IPS DF 6.9 (cell line): ENCODE results near the gene SIGLEC10.
"Not testable (repeated sequence)": the region's sequence is repeated elsewhere in the genome, so short reads cannot be mapped to it uniquely, and the experiment has no call there.

Experiments used
- DNase-seq: peaks from one replicate; pipeline ENCODE4 v3.0.0-alpha.2; 2013; ENCODE audit warnings: low read depth, low spot score
- H3K27ac ChIP-seq: one replicate; pipeline ENCODE4 v1.5.1; 2013; ENCODE audit warnings: low read length, control low read depth
- H3K27me3 ChIP-seq: 2 replicates; pipeline ENCODE4 v1.6.1; 2013; ENCODE audit warnings: mild to moderate bottlenecking, low read length; ENCODE audit not compliant: control insufficient read depth, insufficient read depth
- H3K36me3 ChIP-seq: 2 replicates; pipeline ENCODE4 v1.6.1; 2013; ENCODE audit warnings: low read length; ENCODE audit not compliant: control insufficient read depth, insufficient read depth
- H3K4me1 ChIP-seq: 2 replicates; pipeline ENCODE4 v1.6.1; 2013; ENCODE audit warnings: low read length; ENCODE audit not compliant: control insufficient read depth, insufficient read depth
- H3K4me3 ChIP-seq: 2 replicates; pipeline ENCODE4 v1.5.1; 2013; ENCODE audit warnings: mild to moderate bottlenecking, low read length
- H3K9me3 ChIP-seq: 2 replicates; pipeline ENCODE4 v1.6.1; 2013; ENCODE audit warnings: low read length, inconsistent platforms; ENCODE audit not compliant: control insufficient read depth, insufficient read depth
- WGBS: extraction: QIAGEN DNeasy Blood & Tissue Kit; methylation state at CpG from one replicate; pipeline ENCODE4 v1.1.7; 2013; ENCODE audit warnings: mixed read lengths, missing lambda C conversion rate; ENCODE audit not compliant: insufficient read length, insufficient coverage; 5-methylcytosine and 5-hydroxymethylcytosine counted together

SIGLEC10 gene

GRCh38 chr19:51417107-51417809 is at the start of gene SIGLEC10:
SIGLEC10 (minus strand) TSS chr19:51417642; CDS start chr19:51417581, 61 bp downstream.
- no peak within 1 kb of the TSS for H3K4me3 ChIP-seq
- H3K36me3 ChIP-seq = no peaks in the 10 kb centered on the region
- H3K27ac ChIP-seq = no peak within 1 kb of the TSS
- H3K9me3 ChIP-seq = no peaks in the 10 kb centered on the region
- WGBS = no CpG with 5 or more reads among the region's 21 CpGs
- no peaks in the 10 kb centered on the region for H3K27me3 ChIP-seq
- DNase-seq = no peak
- H3K4me1 ChIP-seq = peaks cover 5% of the 10 kb centered on the region

- H3K4me1 ChIP-seq = no peaks in the 10 kb centered on the region
- H3K9me3 ChIP-seq = no peaks in the 10 kb centered on the region
- no peak for DNase-seq
- WGBS = no CpG with 5 or more reads among the region's 3 CpGs
- H3K4me3 ChIP-seq = no peak overlapping the region
- H3K27me3 ChIP-seq = no peaks in the 10 kb centered on the region
- H3K27ac ChIP-seq = no peak overlapping the region
- H3K36me3 ChIP-seq = no peaks in the 10 kb centered on the region
Measured at GRCh38 chr19:51466723-51467122, 49.3 kb upstream of the SIGLEC10 start.

GRCh38 chr19:51463976-51464581 is 46.6 kb upstream of the SIGLEC10 start:
- not testable (repeated sequence) for H3K4me3 ChIP-seq, H3K27ac ChIP-seq, DNase-seq, H3K36me3 ChIP-seq, H3K9me3 ChIP-seq, H3K27me3 ChIP-seq, H3K4me1 ChIP-seq
- WGBS = no CpG with 5 or more reads among the region's 33 CpGs

GRCh38 chr19:51462681-51463080 is 45.2 kb upstream of the SIGLEC10 start:
- Histone ChIP-seq H3K27me3 (no peaks in the 10 kb centered on the region), H3K36me3 (no peaks in the 10 kb centered on the region), H3K4me3 (no peak overlapping the region), H3K4me1 (no peaks in the 10 kb centered on the region), H3K9me3 (no peaks in the 10 kb centered on the region), H3K27ac (no peak overlapping the region)
- no peak for DNase-seq
- WGBS = no CpG with 5 or more reads among the region's 10 CpGs

GRCh38 chr19:51462276-51462675 is 44.8 kb upstream of the SIGLEC10 start:
- Histone ChIP-seq H3K36me3 (no peaks in the 10 kb centered on the region), H3K4me3 (no peak overlapping the region), H3K27me3 (no peaks in the 10 kb centered on the region), H3K9me3 (no peaks in the 10 kb centered on the region), H3K27ac (no peak overlapping the region), H3K4me1 (no peaks in the 10 kb centered on the region)
- WGBS = no CpG with 5 or more reads among the region's 7 CpGs
- DNase-seq = no peak

GRCh38 chr19:51461723-51462161 is 44.3 kb upstream of the SIGLEC10 start:
- no peak overlapping the region for H3K27ac ChIP-seq

GRCh38 chr19:51460164-51460992 is 42.9 kb upstream of the SIGLEC10 start:
- Histone ChIP-seq H3K4me1 (no peaks in the 10 kb centered on the region), H3K9me3 (no peaks in the 10 kb centered on the region), H3K27me3 (no peaks in the 10 kb centered on the region), H3K4me3 (no peak overlapping the region; the same call in 1 of the 2 replicates), H3K36me3 (no peaks in the 10 kb centered on the region), H3K27ac (no peak overlapping the region)
- WGBS = no CpG with 5 or more reads among the region's 13 CpGs
- peak; percentile 33 for DNase-seq

More at GRCh38 chr19:51461723-51462161, 44.3 kb upstream of the SIGLEC10 start:
- Histone ChIP-seq H3K4me1 (no peaks in the 10 kb centered on the region), H3K4me3 (no peak overlapping the region), H3K36me3 (no peaks in the 10 kb centered on the region), H3K27me3 (no peaks in the 10 kb centered on the region), H3K9me3 (no peaks in the 10 kb centered on the region)
- DNase-seq = no peak
- no CpG with 5 or more reads among the region's 8 CpGs for WGBS

- DNase-seq = no peak
- H3K27ac ChIP-seq = no peak overlapping the region
- no CpG with 5 or more reads among the region's 14 CpGs for WGBS
- no peaks in the 10 kb centered on the region for H3K9me3 ChIP-seq
- no peaks in the 10 kb centered on the region for H3K4me1 ChIP-seq
- no peaks in the 10 kb centered on the region for H3K36me3 ChIP-seq
- H3K27me3 ChIP-seq = no peaks in the 10 kb centered on the region
- H3K4me3 ChIP-seq = no peak overlapping the region
Measured at GRCh38 chr19:51458899-51459505, 41.6 kb upstream of the SIGLEC10 start.

- no peaks in the 10 kb centered on the region for H3K36me3 ChIP-seq
- DNase-seq = no peak
- H3K4me3 ChIP-seq = no peak within 1 kb of the TSS
- WGBS = no CpG with 5 or more reads among the region's 10 CpGs
- no peak within 1 kb of the TSS for H3K27ac ChIP-seq
- no peaks in the 10 kb centered on the region for H3K9me3 ChIP-seq
- no peaks in the 10 kb centered on the region for H3K27me3 ChIP-seq
- H3K4me1 ChIP-seq = no peaks in the 10 kb centered on the region
Measured at GRCh38 chr19:51458051-51458645, 40.7 kb upstream of the SIGLEC10 start, which contains the start of gene SIGLEC8. SIGLEC8 (minus strand) TSS chr19:51458454; CDS start chr19:51458387, 67 bp downstream.
